HEK293 (cell line): ENCODE results near the gene SMTNL2.

Source experiments
- CTCF ChIA-PET: fragments of 350-600 bp; formaldehyde crosslinking; extraction: SDS; loops from one replicate; lab custom pipeline; 2021; ENCODE audit warnings: antibody characterized with exemption; lab: Yijun Ruan, JAX
- POLR2A ChIA-PET: fragments of 300-600 bp; formaldehyde crosslinking; extraction: SDS; loops from one replicate; lab custom pipeline; 2020; ENCODE audit warnings: antibody characterized with exemption, inconsistent platforms; lab: Yijun Ruan, JAX
- H3K27ac ChIP-seq: fragments of 200-500 bp; sonication (Bioruptor generic); 2 replicates; pipeline ENCODE4 v1.5.1; 2014; ENCODE audit warnings: low read depth, low read length, control low read depth, inconsistent platforms; ENCODE audit errors: extremely low read depth
- H3K36me3 ChIP-seq, 2 experiments: fragments of 200-500 bp in 1 of 2; sonication (Bioruptor generic) in 1 of 2; 1 replicate in 1 of 2; 2 replicates in 1 of 2; pipeline ENCODE4 v1.5.1; 2014 to 2017; ENCODE audit warnings: inconsistent platforms in 2 of 2, low read length in 2 of 2; ENCODE audit not compliant: control insufficient read depth in 2 of 2, insufficient read depth in 1 of 2
- H3K4me1 ChIP-seq: fragments of 200-500 bp; sonication (Bioruptor generic); 2 replicates; pipeline ENCODE4 v1.5.1; 2014; ENCODE audit warnings: mild to moderate bottlenecking, low read length, inconsistent platforms; ENCODE audit not compliant: control insufficient read depth, insufficient read depth
- H3K4me3 ChIP-seq: 2 replicates; pipeline ENCODE4 v1.5.1; 2011; ENCODE audit warnings: low read depth, mild to moderate bottlenecking, control low read depth, low read length, moderate library complexity
- H3K9me3 ChIP-seq: fragments of 200-500 bp; sonication (Bioruptor generic); 2 replicates; pipeline ENCODE4 v1.5.1; 2014; ENCODE audit warnings: low read depth, low read length, inconsistent platforms; ENCODE audit not compliant: control insufficient read depth, insufficient read depth
- EGR2 ChIP-seq: fragments of 450-650 bp; formaldehyde crosslinking; IDR thresholded peaks from 2 replicates; pipeline ENCODE4 v1.5.1; 2016; ENCODE audit warnings: low read depth, missing biosample characterization, missing genetic modification characterization
- ELK4 ChIP-seq: IDR thresholded peaks from 2 replicates; pipeline ENCODE4 v1.6.1; 2011; ENCODE audit warnings: mild to moderate bottlenecking, low read depth, low read length, borderline replicate concordance
- GLIS1 ChIP-seq: fragments of 450-650 bp; formaldehyde crosslinking; IDR thresholded peaks from 2 replicates; pipeline ENCODE4 v1.5.1; 2016; ENCODE audit warnings: missing biosample characterization, missing genetic modification characterization
- MEIS1 ChIP-seq: sonication (generic); formaldehyde crosslinking; IDR thresholded peaks from 2 replicates; pipeline ENCODE4 v1.8.1; 2022; ENCODE audit warnings: missing genetic modification reagents, mild to moderate bottlenecking, borderline replicate concordance
- PRDM2 ChIP-seq: fragments of 450-650 bp; formaldehyde crosslinking; IDR thresholded peaks from 2 replicates; pipeline ENCODE4 v1.5.1; 2016; ENCODE audit warnings: missing biosample characterization, missing genetic modification characterization, borderline replicate concordance
- SP3 ChIP-seq: fragments of 450-650 bp; formaldehyde crosslinking; IDR thresholded peaks from 2 replicates; pipeline ENCODE4 v1.5.1; 2016; ENCODE audit warnings: missing biosample characterization, missing genetic modification characterization
- TSHZ1 ChIP-seq: fragments of 450-650 bp; formaldehyde crosslinking; IDR thresholded peaks from 2 replicates; pipeline ENCODE4 v1.5.1; 2016; ENCODE audit warnings: missing biosample characterization, missing genetic modification characterization, borderline replicate concordance
- ZBTB11 ChIP-seq: fragments of 450-650 bp; formaldehyde crosslinking; conservative IDR thresholded peaks from 2 replicates; pipeline ENCODE4 v1.5.1; 2016; ENCODE audit warnings: low read depth, missing biosample characterization, missing genetic modification characterization
- ZBTB48 ChIP-seq: fragments of 450-650 bp; formaldehyde crosslinking; IDR thresholded peaks from 2 replicates; pipeline ENCODE4 v1.5.1; 2016; ENCODE audit warnings: missing biosample characterization, missing genetic modification characterization
- ZIC2 ChIP-seq: fragments of 450-650 bp; formaldehyde crosslinking; IDR thresholded peaks from 2 replicates; pipeline ENCODE4 v1.5.1; 2016; ENCODE audit warnings: missing biosample characterization, missing genetic modification characterization
- ZNF16 ChIP-seq: fragments of 450-650 bp; formaldehyde crosslinking; IDR thresholded peaks from 2 replicates; pipeline ENCODE4 v1.5.1; 2016; ENCODE audit warnings: low read depth, missing biosample characterization, missing genetic modification characterization
- ZNF221 ChIP-seq: fragments of 450-650 bp; formaldehyde crosslinking; IDR thresholded peaks from 2 replicates; pipeline ENCODE4 v1.5.1; 2017; ENCODE audit warnings: missing biosample characterization, missing genetic modification characterization, borderline replicate concordance
- ZNF37A ChIP-seq: fragments of 450-650 bp; IDR thresholded peaks from 2 replicates; pipeline ENCODE4 v1.5.1; 2018; ENCODE audit warnings: missing biosample characterization, missing genetic modification characterization
- ZNF585B ChIP-seq: fragments of 450-650 bp; formaldehyde crosslinking; IDR thresholded peaks from 2 replicates; pipeline ENCODE4 v1.5.1; 2016; ENCODE audit warnings: missing biosample characterization, missing genetic modification characterization
- ZNF692 ChIP-seq: fragments of 450-650 bp; formaldehyde crosslinking; IDR thresholded peaks from 2 replicates; pipeline ENCODE4 v1.5.1; 2016; ENCODE audit warnings: missing biosample characterization, missing genetic modification characterization

The SMTNL2 gene

GRCh38 chr17:4580291-4580690 lies 4.0 kb upstream of the SMTNL2 start (continued):
- TF ChIP-seq PRDM2 (tag by site-specific recombination) (no peak), GLIS1 (tag by site-specific recombination) (peak; percentile 74), ZIC2 (tag by site-specific recombination) (0 out of 2 replicates have a peak, but pooled peaks have one; percentile 18), ZNF221 (no peak)

- no peak for TF ChIP-seq ZNF585B (tag by site-specific recombination)
- TF ChIP-seq ZNF37A (tag by site-specific recombination): no peak
- no peak for TF ChIP-seq MEIS1
- TF ChIP-seq GLIS1 (tag by site-specific recombination): peak; percentile 79
- TF ChIP-seq EGR2 (tag by site-specific recombination): peak; percentile 43; the same call in 1 of the 2 replicates
- no peak for TF ChIP-seq ZBTB48 (tag by site-specific recombination)
- TF ChIP-seq SP3: no peak
- no peak for TF ChIP-seq ZNF16
- no peak for TF ChIP-seq ZBTB11
- no peak for TF ChIP-seq TSHZ1 (tag by site-specific recombination)
- no peak for TF ChIP-seq ZNF692 (tag by site-specific recombination)
- TF ChIP-seq ELK4: no peak
- POLR2A ChIA-PET: no interaction called here
These were observed 2.2 kb upstream of the SMTNL2 start for GRCh38 chr17:4582101-4582501.

More at GRCh38 chr17:4582101-4582501, 2.2 kb upstream of the SMTNL2 start:
- Histone ChIP-seq H3K9me3 (no peaks in the 10 kb centered on the region), H3K4me3 (no peak overlapping the region), H3K36me3 (no peaks in the 10 kb centered on the region), H3K4me1 (peaks cover 2% of the 10 kb centered on the region; the same call in 1 of the 2 replicates), H3K27ac (no peak overlapping the region)
- CTCF ChIA-PET: interaction anchor here (0.5 to 1.5 kb wide), 5 partner anchors 10 to 208 kb away, joined by 3 to 9 read pairs (median 6); no protein-coding TSS in a partner anchor
